AG09319 (cell line): ENCODE results near the gene SETD1B.

Experiments
- DNase-seq: peaks from one replicate; pipeline ENCODE4 v3.0.0-alpha.2; 2010; ENCODE audit warnings: low read depth; ENCODE audit errors: extremely low read depth
- TF ChIP-seq, protein P1 (sequence below): IDR thresholded peaks from 2 replicates; pipeline ENCODE4 v1.5.1; 2011; ENCODE audit warnings: low read depth, mild to moderate bottlenecking, inconsistent platforms, low read length, moderate library complexity

Gene SETD1B

DNA sequence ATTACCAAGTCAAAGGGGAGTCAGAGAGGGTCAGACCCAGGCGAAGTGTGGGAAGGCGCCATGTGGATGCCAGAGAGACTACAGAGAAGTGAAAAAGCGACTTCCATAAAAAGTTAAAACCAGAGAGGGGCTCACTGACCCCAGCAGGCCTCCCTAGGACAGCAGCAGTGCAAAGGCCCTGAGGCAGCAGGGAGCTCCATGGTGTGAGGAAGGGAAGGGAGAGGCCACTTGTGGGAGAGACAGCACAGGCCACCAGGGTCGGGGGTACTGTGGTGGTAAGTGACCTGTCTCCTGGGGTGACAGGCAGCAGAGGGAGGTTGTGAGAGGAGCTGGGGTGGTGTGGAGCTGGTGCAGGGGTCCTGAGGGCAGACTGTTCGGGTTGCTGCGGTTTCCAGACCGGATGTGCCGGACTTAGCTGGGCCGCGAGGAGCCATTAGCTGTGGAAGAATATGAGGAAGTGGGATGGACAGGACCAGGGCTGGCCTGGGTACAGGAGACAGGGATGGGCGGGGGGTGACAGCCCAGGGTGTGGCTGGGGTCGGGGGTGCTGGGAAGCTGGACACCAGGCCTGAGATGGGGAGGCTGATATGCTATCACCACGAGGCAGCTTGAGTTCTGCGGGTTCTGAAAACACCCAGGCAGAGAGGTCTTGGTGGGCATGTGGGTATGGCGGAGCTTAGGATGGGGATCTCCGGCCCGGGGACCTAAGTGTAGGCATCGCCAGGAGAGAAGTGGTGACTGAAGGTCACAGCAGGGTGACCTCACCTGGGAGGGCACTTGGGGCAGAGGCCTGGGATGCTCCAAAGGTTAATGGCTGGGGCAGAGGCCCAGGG, 22.7 kb downstream of the SETD1B start:
- TF ChIP-seq, protein P1, sequence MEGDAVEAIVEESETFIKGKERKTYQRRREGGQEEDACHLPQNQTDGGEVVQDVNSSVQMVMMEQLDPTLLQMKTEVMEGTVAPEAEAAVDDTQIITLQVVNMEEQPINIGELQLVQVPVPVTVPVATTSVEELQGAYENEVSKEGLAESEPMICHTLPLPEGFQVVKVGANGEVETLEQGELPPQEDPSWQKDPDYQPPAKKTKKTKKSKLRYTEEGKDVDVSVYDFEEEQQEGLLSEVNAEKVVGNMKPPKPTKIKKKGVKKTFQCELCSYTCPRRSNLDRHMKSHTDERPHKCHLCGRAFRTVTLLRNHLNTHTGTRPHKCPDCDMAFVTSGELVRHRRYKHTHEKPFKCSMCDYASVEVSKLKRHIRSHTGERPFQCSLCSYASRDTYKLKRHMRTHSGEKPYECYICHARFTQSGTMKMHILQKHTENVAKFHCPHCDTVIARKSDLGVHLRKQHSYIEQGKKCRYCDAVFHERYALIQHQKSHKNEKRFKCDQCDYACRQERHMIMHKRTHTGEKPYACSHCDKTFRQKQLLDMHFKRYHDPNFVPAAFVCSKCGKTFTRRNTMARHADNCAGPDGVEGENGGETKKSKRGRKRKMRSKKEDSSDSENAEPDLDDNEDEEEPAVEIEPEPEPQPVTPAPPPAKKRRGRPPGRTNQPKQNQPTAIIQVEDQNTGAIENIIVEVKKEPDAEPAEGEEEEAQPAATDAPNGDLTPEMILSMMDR = no peak
- no peak for DNase-seq

DNA sequence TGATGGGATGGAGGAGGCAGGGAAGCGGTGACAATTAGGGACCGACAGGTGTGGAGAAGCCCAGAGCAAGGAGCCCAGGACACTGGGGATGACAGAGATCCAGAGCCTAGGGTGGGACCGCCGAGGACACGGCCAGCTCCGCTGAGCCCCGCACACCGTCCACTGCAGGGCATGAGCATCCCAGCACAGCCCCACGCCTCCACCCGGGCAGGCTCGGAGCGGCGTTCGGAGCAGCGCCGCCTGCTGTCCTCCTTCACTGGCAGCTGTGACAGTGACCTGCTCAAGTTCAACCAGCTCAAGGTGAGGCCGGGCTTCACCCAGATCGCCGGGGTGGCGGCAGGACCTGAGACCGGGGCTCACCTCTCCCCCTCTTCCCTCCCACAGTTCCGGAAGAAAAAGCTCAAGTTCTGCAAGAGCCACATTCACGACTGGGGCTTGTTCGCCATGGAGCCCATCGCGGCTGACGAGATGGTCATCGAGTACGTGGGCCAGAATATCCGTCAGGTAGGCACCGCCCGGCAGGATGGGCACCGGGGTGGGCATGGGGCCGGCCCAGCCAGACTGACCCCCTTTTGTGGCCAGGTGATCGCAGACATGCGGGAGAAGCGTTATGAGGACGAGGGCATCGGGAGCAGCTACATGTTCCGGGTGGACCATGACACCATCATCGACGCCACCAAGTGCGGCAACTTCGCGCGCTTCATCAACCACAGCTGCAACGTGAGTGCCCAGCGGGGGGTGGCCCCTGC, 23.7 kb downstream of the SETD1B start:
- TF ChIP-seq, protein P1 = no peak
- DNase-seq = no peak

DNA sequence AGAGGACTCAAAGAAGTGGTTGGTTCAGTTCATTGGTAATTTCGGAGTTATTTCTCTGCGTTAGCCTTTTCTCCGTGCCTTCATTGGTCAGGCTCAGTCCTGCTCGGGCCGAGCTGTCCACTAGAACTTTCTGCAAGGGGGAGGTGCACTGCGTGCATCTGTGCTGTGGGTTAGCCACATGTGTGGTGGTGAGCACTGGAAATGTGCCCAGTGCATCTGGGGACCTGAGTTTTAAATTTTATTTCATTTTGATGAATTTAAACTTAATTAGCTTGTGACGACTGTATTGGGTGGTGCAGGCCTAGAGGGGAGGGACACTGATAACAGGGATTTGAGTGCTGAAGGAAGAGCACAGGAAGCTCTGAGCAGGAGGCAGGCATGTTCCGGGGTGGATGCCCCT, 24.5 kb downstream of the SETD1B start:
- DNase-seq = no peak
- TF ChIP-seq, protein P1 = no peak

DNA sequence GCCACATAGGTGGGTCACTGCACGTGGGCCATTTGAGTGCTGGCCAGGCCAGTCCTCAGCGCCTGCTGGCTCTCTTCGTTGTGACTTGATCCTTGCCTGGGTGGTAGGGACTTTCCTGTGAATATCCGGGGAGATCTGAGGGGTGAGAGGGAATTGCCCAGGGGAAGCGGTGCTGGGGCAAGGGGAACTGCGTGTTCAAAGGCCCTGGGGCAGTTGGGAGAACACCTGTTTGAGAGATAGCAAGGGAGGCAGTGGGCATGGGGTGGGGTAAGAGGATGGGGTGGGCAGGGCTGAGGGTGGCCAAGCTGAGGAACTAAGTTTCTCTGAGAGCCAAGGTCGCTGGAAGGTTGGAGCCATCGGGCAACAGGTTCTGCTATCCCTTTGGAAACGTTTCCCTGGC, 25.0 kb downstream of the SETD1B start:
- TF ChIP-seq, protein P1 = no peak
- no peak for DNase-seq

DNA sequence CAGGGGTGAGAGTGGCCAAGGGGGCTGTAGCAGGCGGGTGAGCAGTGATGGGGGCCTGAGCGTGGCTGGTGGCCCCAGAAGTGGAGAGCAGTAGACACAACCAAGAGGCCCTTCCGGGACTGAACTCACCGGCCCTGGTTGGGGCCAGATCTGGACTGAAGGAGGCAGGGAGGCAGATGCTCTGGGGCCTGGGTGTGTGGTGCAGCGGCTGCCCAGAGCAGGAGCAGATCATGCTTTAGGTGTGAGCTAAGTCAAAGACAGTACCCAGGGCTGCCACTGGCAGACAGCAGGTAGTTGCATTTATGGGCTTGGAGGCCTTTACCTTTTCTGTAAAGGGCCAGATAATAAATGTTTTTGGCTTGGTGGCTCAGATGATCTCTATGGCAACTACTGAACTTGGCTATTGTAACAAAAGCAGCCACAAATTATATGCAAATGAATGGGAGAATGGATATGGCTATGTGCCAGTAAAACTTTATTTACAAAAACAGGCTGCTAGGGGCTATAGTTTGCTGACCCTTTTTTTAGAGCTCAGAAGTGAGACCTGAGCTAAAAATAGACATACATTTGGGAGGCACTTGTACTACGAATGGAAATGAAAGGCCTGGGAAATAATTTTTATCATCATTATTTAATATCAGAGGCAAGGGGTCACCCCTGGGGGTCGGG, 25.6 kb downstream of the SETD1B start:
- DNase-seq = no peak
- TF ChIP-seq, protein P1 = no peak

DNA sequence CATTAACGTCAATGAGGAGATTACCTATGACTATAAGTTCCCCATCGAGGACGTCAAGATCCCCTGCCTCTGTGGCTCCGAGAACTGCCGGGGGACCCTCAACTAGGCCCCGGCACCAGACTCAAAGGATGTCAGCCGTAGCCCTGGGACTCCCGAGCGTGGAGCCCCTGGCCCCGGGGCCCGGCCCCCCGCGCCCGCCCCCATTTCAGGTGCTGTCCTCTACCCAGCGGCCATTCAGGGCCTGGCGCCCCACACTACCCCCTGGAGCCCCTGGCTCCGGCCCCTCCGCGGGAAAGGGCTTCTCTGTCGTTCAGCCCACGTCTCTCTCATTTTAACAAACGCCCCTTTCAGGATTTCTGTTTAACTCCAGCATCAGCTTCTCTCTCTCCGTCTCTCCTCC, 26.3 kb downstream of the SETD1B start:
- TF ChIP-seq, protein P1 = no peak
- DNase-seq = no peak
